Calu3 (cell line): ENCODE results near the gene ANXA4. TPM values are rescaled to one million over a fixed set of nuclear protein-coding genes. Genes with fewer than 3 reads are reported as not detected.

ENCODE experiments used
- BruUV-seq: library from RNA; stranded (reverse); fragments of 400-500 nt; replicated peaks from 2 replicates; lab custom pipeline; 2021; lab: Mats Ljungman, UMichigan
- CTCF ChIA-PET: fragments of 300-600 bp; sonication (Branson Sonifier 250); formaldehyde crosslinking; loops from one replicate; lab custom pipeline; 2022; ENCODE audit warnings: antibody characterized with exemption; lab: Charles Lee
- DNase-seq: peaks from one replicate; pipeline ENCODE4 v3.0.0; 2022
- H3K27ac Mint-ChIP-seq: one replicate; pipeline ENCODE4 v1.8.0; 2022; ENCODE audit warnings: mixed read lengths; ENCODE audit not compliant: unreplicated experiment
- H3K27me3 Mint-ChIP-seq: one replicate; pipeline ENCODE4 v1.8.0; 2022; ENCODE audit warnings: mixed read lengths; ENCODE audit not compliant: unreplicated experiment
- H3K36me3 Mint-ChIP-seq: one replicate; pipeline ENCODE4 v1.8.0; 2022; ENCODE audit warnings: mild to moderate bottlenecking, moderate library complexity, mixed read lengths; ENCODE audit not compliant: insufficient read depth, unreplicated experiment
- H3K4me1 Mint-ChIP-seq: one replicate; pipeline ENCODE4 v1.8.0; 2022; ENCODE audit warnings: mild to moderate bottlenecking, low read depth, mixed read lengths; ENCODE audit not compliant: unreplicated experiment
- H3K4me3 Mint-ChIP-seq: one replicate; pipeline ENCODE4 v1.8.0; 2022; ENCODE audit warnings: mild to moderate bottlenecking, low read depth, moderate library complexity, mixed read lengths; ENCODE audit not compliant: unreplicated experiment
- H3K9me3 Mint-ChIP-seq: one replicate; pipeline ENCODE4 v1.8.0; 2022; ENCODE audit warnings: low read depth, mixed read lengths; ENCODE audit not compliant: unreplicated experiment
- intact Hi-C: fragments of 100-400 bp; cut with micrococcal nuclease; formaldehyde crosslinking; loops from one replicate; pipeline ENCODE4 v1.10.0; 2022; ENCODE audit not compliant: unreplicated experiment
- total RNA-seq: library from RNA; stranded (reverse); gene quantifications from 2 replicates; pipeline ENCODE4 v1.2.3, GENCODE V29; 2022
- TF ChIP-seq, protein P1 (sequence below): fragments of 200-600 bp; IDR thresholded peaks from one replicate; pipeline ENCODE4 v1.8.0; 2022; ENCODE audit warnings: antibody characterized with exemption; ENCODE audit not compliant: unreplicated experiment

ANXA4 gene
- total RNA-seq, 1 experiment from 2014 or later: 1,439 TPM

DNA sequence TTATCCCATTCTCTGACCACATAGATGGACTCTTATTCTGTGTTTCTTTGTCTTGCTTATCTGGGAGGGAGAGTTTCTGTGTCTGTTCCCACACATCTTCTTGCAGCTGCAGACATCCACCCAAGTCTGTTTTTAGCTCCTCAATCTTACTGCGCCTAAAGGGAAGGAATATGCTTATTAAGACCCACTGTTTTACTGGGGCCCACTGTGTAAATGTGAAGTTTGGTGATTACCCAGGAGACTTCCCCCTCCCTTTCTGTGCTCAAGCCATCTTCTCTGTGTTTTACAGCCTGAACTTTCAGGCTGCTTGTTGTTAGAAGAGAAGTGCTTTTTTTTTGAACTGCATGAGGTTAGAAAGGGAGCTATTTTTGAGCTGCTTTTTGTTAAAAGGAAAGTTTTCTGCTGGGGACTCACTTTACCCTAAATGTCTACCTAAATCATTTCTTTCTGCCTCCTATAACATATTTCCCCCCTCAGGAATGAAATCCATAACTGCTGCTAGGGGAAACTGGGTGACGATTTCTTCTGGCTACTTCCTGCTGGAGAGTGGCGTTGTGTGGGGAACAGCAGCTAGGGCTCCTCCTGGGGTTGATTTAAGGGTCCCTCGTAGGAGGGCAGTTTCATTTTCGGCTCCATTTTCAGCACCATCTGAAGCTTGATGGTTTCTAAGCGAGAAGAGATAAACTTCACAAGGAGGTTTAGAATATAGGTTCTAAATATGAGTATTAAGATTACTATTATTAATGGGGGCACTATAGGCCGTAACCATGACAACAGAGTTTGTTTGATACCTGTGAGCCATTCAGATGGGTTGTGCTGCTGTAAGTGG, 48.1 kb downstream of the ANXA4 start:
- TF ChIP-seq, protein P1, sequence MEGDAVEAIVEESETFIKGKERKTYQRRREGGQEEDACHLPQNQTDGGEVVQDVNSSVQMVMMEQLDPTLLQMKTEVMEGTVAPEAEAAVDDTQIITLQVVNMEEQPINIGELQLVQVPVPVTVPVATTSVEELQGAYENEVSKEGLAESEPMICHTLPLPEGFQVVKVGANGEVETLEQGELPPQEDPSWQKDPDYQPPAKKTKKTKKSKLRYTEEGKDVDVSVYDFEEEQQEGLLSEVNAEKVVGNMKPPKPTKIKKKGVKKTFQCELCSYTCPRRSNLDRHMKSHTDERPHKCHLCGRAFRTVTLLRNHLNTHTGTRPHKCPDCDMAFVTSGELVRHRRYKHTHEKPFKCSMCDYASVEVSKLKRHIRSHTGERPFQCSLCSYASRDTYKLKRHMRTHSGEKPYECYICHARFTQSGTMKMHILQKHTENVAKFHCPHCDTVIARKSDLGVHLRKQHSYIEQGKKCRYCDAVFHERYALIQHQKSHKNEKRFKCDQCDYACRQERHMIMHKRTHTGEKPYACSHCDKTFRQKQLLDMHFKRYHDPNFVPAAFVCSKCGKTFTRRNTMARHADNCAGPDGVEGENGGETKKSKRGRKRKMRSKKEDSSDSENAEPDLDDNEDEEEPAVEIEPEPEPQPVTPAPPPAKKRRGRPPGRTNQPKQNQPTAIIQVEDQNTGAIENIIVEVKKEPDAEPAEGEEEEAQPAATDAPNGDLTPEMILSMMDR: no peak
- Mint-ChIP-seq H3K9me3 (no peaks in the 10 kb centered on the region), H3K27ac (peak overlapping the region; percentile 82), H3K4me1 (peaks cover 58% of the 10 kb centered on the region), H3K36me3 (peaks cover 80% of the 10 kb centered on the region), H3K4me3 (peak overlapping the region; percentile 18), H3K27me3 (no peaks in the 10 kb centered on the region)
- DNase-seq: no peak
- BruUV-seq: no TSS peak
- CTCF ChIA-PET: interaction anchor here (0.6 to 1.4 kb wide), 3 partner anchors 9 to 393 kb away, joined by 3 to 4 read pairs (median 4); no protein-coding TSS in a partner anchor
- intact Hi-C loops: no loop called here

- intact Hi-C loops: no loop called here
- peaks cover 76% of the 10 kb centered on the region for H3K36me3 Mint-ChIP-seq
- H3K4me3 Mint-ChIP-seq: no peak overlapping the region
- peaks cover 52% of the 10 kb centered on the region for H3K4me1 Mint-ChIP-seq
- H3K27me3 Mint-ChIP-seq: no peaks in the 10 kb centered on the region
- CTCF ChIA-PET: interaction anchor here (0.6 kb wide), 1 partner anchor 393 kb away, joined by 4 read pairs; no protein-coding TSS in a partner anchor
- no peaks in the 10 kb centered on the region for H3K9me3 Mint-ChIP-seq
- no TSS peak for BruUV-seq
- TF ChIP-seq, protein P1: no peak
- peak overlapping the region; percentile 82 for H3K27ac Mint-ChIP-seq
- no peak for DNase-seq
These were observed 48.6 kb downstream of the ANXA4 start for GRCh38 chr2:69790601-69790959.

DNA sequence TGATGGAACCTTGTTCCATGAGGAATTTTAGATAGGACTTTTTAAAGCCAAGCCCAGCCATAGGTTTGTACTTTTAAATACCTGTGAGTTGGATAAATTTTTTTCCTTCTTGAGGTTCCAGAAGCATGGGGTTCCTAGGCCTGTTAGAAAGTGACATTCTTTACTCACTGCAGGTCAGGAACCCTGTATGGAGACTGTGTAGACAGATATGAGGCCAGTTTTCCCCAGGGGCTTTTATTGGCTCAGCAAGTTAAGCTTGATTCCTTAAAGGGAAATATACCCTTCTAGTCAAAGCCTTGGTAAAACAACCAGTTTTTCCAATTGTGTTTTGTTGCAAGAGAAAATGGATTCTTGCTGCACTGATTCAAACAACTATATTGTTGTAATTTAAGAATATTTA, 49.1 kb downstream of the ANXA4 start:
- H3K27ac Mint-ChIP-seq: no peak overlapping the region
- CTCF ChIA-PET: interaction anchor here (0.6 to 1.0 kb wide), 3 partner anchors 26 to 394 kb away, joined by 3 to 4 read pairs (median 4); no protein-coding TSS in a partner anchor
- H3K27me3 Mint-ChIP-seq: no peaks in the 10 kb centered on the region
- H3K9me3 Mint-ChIP-seq: no peaks in the 10 kb centered on the region
- no peak overlapping the region for H3K4me3 Mint-ChIP-seq
- TF ChIP-seq, protein P1: no peak
- H3K4me1 Mint-ChIP-seq: peaks cover 50% of the 10 kb centered on the region
- intact Hi-C loops: no loop called here
- peaks cover 71% of the 10 kb centered on the region for H3K36me3 Mint-ChIP-seq
- no peak for DNase-seq
- BruUV-seq: no TSS peak

- Mint-ChIP-seq H3K27me3 (no peaks in the 10 kb centered on the region), H3K36me3 (peaks cover 69% of the 10 kb centered on the region), H3K9me3 (no peaks in the 10 kb centered on the region), H3K4me1 (peaks cover 62% of the 10 kb centered on the region), H3K4me3 (no peak overlapping the region), H3K27ac (peak overlapping the region; percentile 43)
- TF ChIP-seq, protein P1: no peak
- no TSS peak for BruUV-seq
- intact Hi-C loops: no loop called here
- no peak for DNase-seq
- CTCF ChIA-PET: no interaction called here
These were observed 54.2 kb downstream of the ANXA4 start for GRCh38 chr2:69796174-69796573.
